Thyroid gland (tissue), 4 donors: Measurements from ENCODE around the gene SLC6A16.

Experiments used
- CTCF ChIP-seq, 6 experiments: fragments of 200-600 bp in 3 of 6; fragments of 450-650 bp in 3 of 6; sonication (generic) in 3 of 6; IDR thresholded peaks; one replicate each; pipeline ENCODE4 v1.5.1; 2016 to 2019; ENCODE audit warnings: antibody characterized with exemption in 6 of 6, mild to moderate bottlenecking in 2 of 6, inconsistent platforms in 1 of 6, moderate library complexity in 1 of 6
- POLR2A ChIP-seq, 2 donors: fragments of 450-650 bp; IDR thresholded peaks; one replicate each; pipeline ENCODE4 v1.6.1; 2017; ENCODE audit warnings: antibody characterized with exemption in 2 of 2, mild to moderate bottlenecking in 2 of 2, moderate library complexity in 1 of 2

- TF ChIP-seq POLR2A (IDR thresholded peaks at IDR 0.05), result no peak
- TF ChIP-seq CTCF (IDR thresholded peaks at IDR 0.05), result no peak
Measured at GRCh38 chr19:49256691-49257090, 68.3 kb downstream of the SLC6A16 start.
